K562 (cell line): ENCODE data around the gene HPGDS.
"Not testable (repeated sequence)": the region's sequence is repeated elsewhere in the genome, so short reads cannot be mapped to it uniquely, and the experiment has no call there.

ENCODE experiments used
- BHLHE40 ChIP-seq: IDR thresholded peaks from 2 replicates; pipeline ENCODE4 v1.6.1; 2011; ENCODE audit warnings: low read length, improper control_type of control experiment
- FIP1L1 ChIP-seq: fragments of 200-400 bp; formaldehyde crosslinking; IDR thresholded peaks from 2 replicates; pipeline ENCODE4 v1.6.1; 2018; ENCODE audit warnings: mild to moderate bottlenecking, low read depth, low read length; ENCODE audit not compliant: poor library complexity, severe bottlenecking
- GABPA ChIP-seq: fragments of 200-800 bp; sonication (Bioruptor generic); conservative IDR thresholded peaks from 2 replicates; pipeline ENCODE4 v1.6.1; 2016; ENCODE audit warnings: low read depth, missing genetic modification characterization, missing compliant biosample characterization
- KLF1 ChIP-seq: fragments of 450-650 bp; IDR thresholded peaks from 2 replicates; pipeline ENCODE4 v1.6.1; 2016; ENCODE audit warnings: missing genetic modification characterization, missing compliant biosample characterization
- NR2C2 ChIP-seq, 2 experiments: fragments of 200-800 bp in 1 of 2; sonication (Bioruptor generic) in 1 of 2; sonication (generic) in 1 of 2; formaldehyde crosslinking in 1 of 2; IDR thresholded peaks; 2 replicates each; pipeline versions ENCODE4 v1.6.1 to v1.8.0; 2016 to 2022; ENCODE audit warnings: mild to moderate bottlenecking in 1 of 2, missing compliant biosample characterization in 1 of 2, missing genetic modification characterization in 1 of 2, missing genetic modification reagents in 1 of 2
- RNF2 ChIP-seq: sonication (generic); IDR thresholded peaks from 2 replicates; pipeline ENCODE4 v1.6.1; 2016
- SMAD3 ChIP-seq: fragments of 450-650 bp; formaldehyde crosslinking; conservative IDR thresholded peaks from 2 replicates; pipeline ENCODE4 v1.4.0; 2020; ENCODE audit warnings: mild to moderate bottlenecking
- ZNF174 ChIP-seq: fragments of 250-450 bp; sonication (Bioruptor Pico); IDR thresholded peaks from 2 replicates; pipeline ENCODE4 v1.4.0; 2020; ENCODE audit warnings: mild to moderate bottlenecking

DNA sequence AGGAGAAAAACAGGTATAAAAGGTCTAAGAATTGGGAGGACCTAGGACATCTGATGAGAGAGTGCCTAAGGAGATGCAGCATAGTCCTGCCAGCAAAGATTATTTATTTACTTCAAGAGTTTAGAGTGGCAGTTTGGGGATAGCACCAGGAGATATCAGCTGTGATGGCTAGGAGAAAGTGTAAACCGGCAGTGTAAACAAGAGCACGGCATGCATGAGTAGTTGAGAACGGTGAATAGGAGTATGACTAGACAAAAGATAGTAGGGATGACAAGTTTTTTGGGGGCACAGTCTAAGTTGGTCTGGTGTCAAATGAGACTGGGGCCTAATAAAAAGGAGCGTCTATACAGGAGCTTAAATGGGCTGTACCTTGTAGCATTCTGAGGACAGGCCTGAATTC, 48.7 kb downstream of the HPGDS start:
- not testable (repeated sequence) for TF ChIP-seq BHLHE40; RNF2; FIP1L1; KLF1; SMAD3 (CRISPR knock-in tag); GABPA (tag); NR2C2 (CRISPR knock-in tag; IDR thresholded peaks at IDR 0.05); NR2C2 (tag; IDR thresholded peaks at IDR 0.05); ZNF174 (CRISPR knock-in tag)
